Measurements from ENCODE around the gene CACNB2.

- TF ChIP-seq CTCF (IDR thresholded peaks at IDR 0.05) (no peak), EZH2phosphoT487 (IDR thresholded peaks at IDR 0.05; ENCODE audit: borderline replicate concordance, low read depth) (no peak), MEF2A (IDR thresholded peaks at IDR 0.05; ENCODE audit: borderline replicate concordance, low read depth) (no peak), FOXJ3 (CRISPR knock-in tag; IDR thresholded peaks at IDR 0.05) (no peak), MXI1 (IDR thresholded peaks at IDR 0.05; ENCODE audit: low read depth, low read length) (no peak), POLR2AphosphoS5 (IDR thresholded peaks at IDR 0.05; ENCODE audit: low read depth, low read length) (no peak), TEAD4 (IDR thresholded peaks at IDR 0.05; ENCODE audit: borderline replicate concordance, insufficient read depth) (no peak), GATA2 (CRISPR knock-in tag; IDR thresholded peaks at IDR 0.05) (no peak), EP300 (IDR thresholded peaks at IDR 0.05; ENCODE audit: borderline replicate concordance in 1 of 2, low read depth in 1 of 2, low read length in 1 of 2) (no peak), ZBTB33 (IDR thresholded peaks at IDR 0.05; ENCODE audit: borderline replicate concordance, low read depth) (no peak)
These were observed 40.8 kb upstream of the CACNB2 start for GRCh38 chr10:18099415-18099814.
